Chondrocyte (in vitro differentiated cells): ENCODE measurements around the gene LTB4R. TPM values are rescaled to one million over a fixed set of nuclear protein-coding genes. Genes with fewer than 3 reads are reported as not detected.
A peak's percentile ranks its signal among the peaks of the same experiment; 100 is the strongest.

Experiments
- DNase-seq: peaks from one replicate; pipeline ENCODE4 v3.0.0; 2021; ENCODE audit warnings: mixed read lengths, low spot score
- H3K27ac Mint-ChIP-seq: one replicate; pipeline ENCODE4 v1.8.0; 2021; ENCODE audit warnings: mild to moderate bottlenecking, moderate library complexity, mixed read lengths; ENCODE audit not compliant: unreplicated experiment
- H3K27me3 Mint-ChIP-seq: 2 replicates; pipeline ENCODE4 v1.8.0; 2021; ENCODE audit warnings: low read depth, mixed read lengths
- H3K36me3 Mint-ChIP-seq: 2 replicates; pipeline ENCODE4 v1.8.0; 2021; ENCODE audit warnings: low read depth, mixed read lengths
- H3K4me1 Mint-ChIP-seq: 2 replicates; pipeline ENCODE4 v1.8.0; 2021; ENCODE audit warnings: low read depth, mild to moderate bottlenecking, mixed read lengths
- H3K4me3 Mint-ChIP-seq: one replicate; pipeline ENCODE4 v1.8.0; 2021; ENCODE audit warnings: mild to moderate bottlenecking, moderate library complexity, mixed read lengths; ENCODE audit not compliant: unreplicated experiment
- H3K9me3 Mint-ChIP-seq: 2 replicates; pipeline ENCODE4 v1.8.0; 2021; ENCODE audit warnings: low read depth, mixed read lengths
- CTCF ChIP-seq: fragments of 200-600 bp; sonication (generic); IDR thresholded peaks from 2 replicates; pipeline ENCODE4 v1.5.0; 2021; ENCODE audit warnings: antibody characterized with exemption, mild to moderate bottlenecking, moderate library complexity
- total RNA-seq: library from RNA; stranded (reverse); gene quantifications from 3 replicates; pipeline ENCODE4 v1.2.1, GENCODE V29; 2021

The LTB4R gene
- total RNA-seq, 1 donor from 2014 or later, result 7.3 TPM

GRCh38 chr14:24291446-24292117 lies 19.7 kb upstream of the LTB4R start:
- Mint-ChIP-seq H3K36me3 (peaks cover 17% of the 10 kb centered on the region), H3K27me3 (no peaks in the 10 kb centered on the region), H3K9me3 (no peaks in the 10 kb centered on the region), H3K4me1 (peaks cover 6% of the 10 kb centered on the region), H3K4me3 (no peak overlapping the region), H3K27ac (no peak overlapping the region)
- no peak for DNase-seq
- no peak for TF ChIP-seq CTCF

GRCh38 chr14:24292118-24292807 lies 19.0 kb upstream of the LTB4R start:
- Mint-ChIP-seq H3K27ac (no peak overlapping the region), H3K4me1 (peaks cover 13% of the 10 kb centered on the region), H3K27me3 (no peaks in the 10 kb centered on the region), H3K9me3 (no peaks in the 10 kb centered on the region), H3K36me3 (peaks cover 19% of the 10 kb centered on the region), H3K4me3 (no peak overlapping the region)
- no peak for DNase-seq
- no peak for TF ChIP-seq CTCF

GRCh38 chr14:24293525-24293924 lies 17.8 kb upstream of the LTB4R start:
- H3K27ac Mint-ChIP-seq, result no peak overlapping the region
- no peak for DNase-seq
- H3K27me3 Mint-ChIP-seq, result no peaks in the 10 kb centered on the region
- peaks cover 19% of the 10 kb centered on the region for H3K4me1 Mint-ChIP-seq
- H3K4me3 Mint-ChIP-seq, result no peak overlapping the region
- H3K9me3 Mint-ChIP-seq, result no peaks in the 10 kb centered on the region
- TF ChIP-seq CTCF, result no peak
- H3K36me3 Mint-ChIP-seq, result peaks cover 19% of the 10 kb centered on the region

- peak overlapping the region; percentile 91 for H3K27ac Mint-ChIP-seq
- H3K9me3 Mint-ChIP-seq, result no peaks in the 10 kb centered on the region
- H3K27me3 Mint-ChIP-seq, result no peaks in the 10 kb centered on the region
- H3K36me3 Mint-ChIP-seq, result peaks cover 10% of the 10 kb centered on the region
- no peak overlapping the region for H3K4me3 Mint-ChIP-seq
- no peak for DNase-seq
- peaks cover 39% of the 10 kb centered on the region for H3K4me1 Mint-ChIP-seq
- TF ChIP-seq CTCF, result peak; percentile 85
These were observed 14.8 kb upstream of the LTB4R start for GRCh38 chr14:24296341-24297157.

GRCh38 chr14:24297190-24297964 lies 13.9 kb upstream of the LTB4R start:
- DNase-seq, result no peak
- no peak overlapping the region for H3K4me3 Mint-ChIP-seq
- peak overlapping the region; percentile 68 for H3K27ac Mint-ChIP-seq
- H3K9me3 Mint-ChIP-seq, result no peaks in the 10 kb centered on the region
- peaks cover 10% of the 10 kb centered on the region for H3K36me3 Mint-ChIP-seq
- peaks cover 39% of the 10 kb centered on the region for H3K4me1 Mint-ChIP-seq
- no peaks in the 10 kb centered on the region for H3K27me3 Mint-ChIP-seq
- peak; percentile 68 for TF ChIP-seq CTCF
